Measurements from ENCODE around the gene TMEM239.

TMEM239 gene

GRCh38 chr20:2851086-2851485 lies 34.9 kb downstream of the TMEM239 start:
- no peak for DNase-seq

DNA sequence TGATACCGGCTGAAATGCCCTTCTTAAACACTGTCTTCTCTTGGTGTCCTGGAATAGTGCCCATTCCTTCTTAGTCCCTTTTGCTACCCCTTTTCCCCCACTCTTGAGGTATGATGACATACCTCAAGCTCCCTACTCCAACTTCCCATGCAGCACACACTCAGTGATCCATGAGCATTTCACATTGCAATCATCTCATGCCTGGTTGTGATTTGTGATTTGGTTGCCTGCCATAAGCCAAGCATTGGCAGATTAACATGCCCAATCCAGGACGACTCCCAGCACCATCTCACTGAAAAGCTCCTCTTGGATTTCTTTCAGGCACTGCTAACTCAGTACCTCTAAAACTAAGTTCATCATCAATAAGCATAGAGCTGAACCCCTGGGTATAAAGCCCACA lies 42.4 kb downstream of the TMEM239 start:
- DNase-seq = no peak

- peak; percentile 7 for DNase-seq
Measured at GRCh38 chr20:2859330-2860121, 43.4 kb downstream of the TMEM239 start.

- DNase-seq = no peak
Measured at GRCh38 chr20:2864626-2865025, 48.5 kb downstream of the TMEM239 start.

DNA sequence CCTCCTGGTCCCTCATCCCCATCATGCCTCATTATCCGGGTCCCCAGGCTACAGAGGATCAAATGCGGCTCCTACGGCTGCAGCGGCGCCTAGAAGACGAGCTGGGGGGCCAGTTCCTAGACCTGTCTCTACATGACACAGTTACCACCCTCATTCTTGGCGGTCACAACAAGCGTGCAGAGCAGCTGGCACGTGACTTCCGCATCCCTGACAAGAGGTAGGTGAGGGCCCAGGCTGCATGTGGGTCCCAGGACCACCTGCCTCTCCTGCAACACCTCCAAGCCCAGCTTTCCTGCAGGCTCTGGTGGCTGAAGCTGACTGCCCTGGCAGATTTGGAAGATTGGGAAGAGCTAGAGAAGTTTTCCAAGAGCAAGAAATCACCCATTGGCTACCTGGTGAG lies 48.9 kb downstream of the TMEM239 start:
- DNase-seq = no peak

DNA sequence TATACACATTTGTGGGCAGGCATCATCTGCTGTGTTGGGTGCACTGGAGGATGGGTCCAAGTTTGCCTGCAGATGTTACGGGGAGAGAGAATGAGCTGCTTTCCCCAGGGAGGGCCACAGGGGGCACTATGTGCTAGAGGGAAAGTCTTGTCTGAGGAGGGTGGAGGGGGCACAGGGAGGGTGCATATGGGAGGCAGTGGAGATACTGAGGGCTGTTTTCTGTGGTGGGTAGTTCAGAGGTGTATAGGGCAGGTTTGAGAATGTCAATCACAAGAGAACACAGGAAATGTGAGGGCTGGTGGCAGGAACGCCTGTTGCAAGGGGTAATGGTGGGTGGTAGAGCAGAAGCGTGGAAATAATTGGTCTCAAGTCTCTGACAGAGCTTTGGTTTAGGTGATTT lies 49.5 kb downstream of the TMEM239 start:
- DNase-seq = no peak

GRCh38 chr20:2866236-2866635 lies 50.1 kb downstream of the TMEM239 start:
- DNase-seq = no peak

- no peak for DNase-seq
Measured at GRCh38 chr20:2867081-2867864, 51.1 kb downstream of the TMEM239 start.
